RCC 7860 (cell line): ENCODE results near the gene POLR1C.
"Not testable (repeated sequence)": the region's sequence is repeated elsewhere in the genome, so short reads cannot be mapped to it uniquely, and the experiment has no call there.

Experiments used
- DNase-seq: peaks from one replicate; pipeline ENCODE4 v3.0.0-alpha.2; 2015; ENCODE audit warnings: low spot score
- FAIRE-seq: peaks from 2 replicates; lab custom pipeline; 2012; peaks lifted over from hg19 to GRCh38; lab: Jason Lieb, UNC

Gene POLR1C

GRCh38 chr6:43508481-43509141 is 8.3 kb upstream of the POLR1C start:
- DNase-seq (no peak), FAIRE-seq (no peak)

GRCh38 chr6:43509142-43509983 is 7.5 kb upstream of the POLR1C start:
- DNase-seq (no peak), FAIRE-seq (no peak)

- FAIRE-seq (no peak), DNase-seq (peak; percentile 43)
These were observed 6.7 kb upstream of the POLR1C start, which contains the start of gene LRRC73 for GRCh38 chr6:43509984-43510826. Gene LRRC73, minus strand, starts transcription at chr6:43510346. Its CDS starts 561 bp downstream, at chr6:43509785.

- no peak for DNase-seq
- no peak for FAIRE-seq
These were observed 6.1 kb upstream of the POLR1C start for GRCh38 chr6:43510827-43511163.

GRCh38 chr6:43511824-43512415 is 5.0 kb upstream of the POLR1C start:
- DNase-seq (no peak), FAIRE-seq (no peak)

- FAIRE-seq (no peak), DNase-seq (no peak)
These were observed 1.1 kb upstream of the POLR1C start for GRCh38 chr6:43515808-43516207.

GRCh38 chr6:43516367-43516696 is 557 bp upstream of the POLR1C start:
- DNase-seq (no peak), FAIRE-seq (no peak)

GRCh38 chr6:43517505-43518357 is 842 bp downstream of the POLR1C start:
- FAIRE-seq: no peak
- DNase-seq: no peak

- FAIRE-seq: no peak
- DNase-seq: no peak
These were observed 3.2 kb downstream of the POLR1C start for GRCh38 chr6:43520097-43520496.

GRCh38 chr6:43521836-43522235 is 4.9 kb downstream of the POLR1C start:
- FAIRE-seq (no peak), DNase-seq (no peak)

- no peak for DNase-seq
- FAIRE-seq: no peak
These were observed 5.8 kb downstream of the POLR1C start for GRCh38 chr6:43522547-43523261.

- DNase-seq: no peak
- no peak for FAIRE-seq
These were observed 6.4 kb downstream of the POLR1C start for GRCh38 chr6:43523284-43523683.

- DNase-seq: no peak
- FAIRE-seq: no peak
These were observed 7.6 kb downstream of the POLR1C start for GRCh38 chr6:43524483-43524961.

GRCh38 chr6:43532201-43532600 is 15.3 kb downstream of the POLR1C start:
- no peak for FAIRE-seq

GRCh38 chr6:43538986-43539385 is 22.1 kb downstream of the POLR1C start:
- FAIRE-seq, DNase-seq: not testable (repeated sequence)

More at GRCh38 chr6:43532201-43532600, 15.3 kb downstream of the POLR1C start:
- DNase-seq: no peak

GRCh38 chr6:43539409-43539808 is 22.5 kb downstream of the POLR1C start:
- not testable (repeated sequence) for FAIRE-seq, DNase-seq

- no peak for FAIRE-seq
- no peak for DNase-seq
These were observed 23.6 kb downstream of the POLR1C start for GRCh38 chr6:43540507-43540906.

GRCh38 chr6:43541774-43542471 is 25.0 kb downstream of the POLR1C start:
- DNase-seq: no peak

GRCh38 chr6:43544461-43544860 is 27.6 kb downstream of the POLR1C start:
- DNase-seq (no peak), FAIRE-seq (no peak)

More at GRCh38 chr6:43541774-43542471, 25.0 kb downstream of the POLR1C start:
- FAIRE-seq: no peak
